IPS-20b (cell line): ENCODE measurements around the gene CUEDC1.

ENCODE experiments used
- H3K27ac ChIP-seq: one replicate; pipeline ENCODE4 v1.5.1; 2013; ENCODE audit warnings: low read length
- H3K27me3 ChIP-seq: 2 replicates; pipeline ENCODE4 v1.6.1; 2013; ENCODE audit warnings: mild to moderate bottlenecking, low read length, inconsistent platforms; ENCODE audit not compliant: insufficient read depth
- H3K36me3 ChIP-seq: 2 replicates; pipeline ENCODE4 v1.6.1; 2013; ENCODE audit warnings: low read depth, mild to moderate bottlenecking, inconsistent platforms, low read length, moderate library complexity; ENCODE audit not compliant: insufficient read depth
- H3K4me1 ChIP-seq: 2 replicates; pipeline ENCODE4 v1.6.1; 2013; ENCODE audit warnings: mild to moderate bottlenecking, control low read depth, inconsistent platforms, low read length, moderate library complexity; ENCODE audit not compliant: insufficient read depth
- H3K4me3 ChIP-seq: 2 replicates; pipeline ENCODE4 v1.5.1; 2013; ENCODE audit warnings: mild to moderate bottlenecking, low read length, inconsistent platforms
- H3K9ac ChIP-seq: 2 replicates; pipeline ENCODE4 v1.6.1; 2013; ENCODE audit warnings: low read depth, mild to moderate bottlenecking, inconsistent platforms, low read length, moderate library complexity
- H3K9me3 ChIP-seq: 2 replicates; pipeline ENCODE4 v1.6.1; 2013; ENCODE audit warnings: mild to moderate bottlenecking, low read depth, low read length, inconsistent platforms; ENCODE audit not compliant: insufficient read depth

Gene CUEDC1

GRCh38 chr17:57953705-57954396 lies 1.4 kb downstream of the CUEDC1 start:
- Histone ChIP-seq H3K9ac (peak overlapping the region; percentile 68; the same call in 1 of the 2 replicates), H3K27ac (no peak overlapping the region), H3K36me3 (no peaks in the 10 kb centered on the region), H3K9me3 (no peaks in the 10 kb centered on the region), H3K4me1 (peaks cover 21% of the 10 kb centered on the region), H3K4me3 (peak overlapping the region; percentile 68), H3K27me3 (peaks cover 43% of the 10 kb centered on the region)

- H3K9me3 ChIP-seq = no peaks in the 10 kb centered on the region
- H3K27me3 ChIP-seq = peaks cover 43% of the 10 kb centered on the region
- no peaks in the 10 kb centered on the region for H3K36me3 ChIP-seq
- no peak overlapping the region for H3K27ac ChIP-seq
- H3K4me3 ChIP-seq = no peak overlapping the region
- peaks cover 26% of the 10 kb centered on the region for H3K4me1 ChIP-seq
- H3K9ac ChIP-seq = no peak overlapping the region
Measured at GRCh38 chr17:57953219-57953618, 2.0 kb downstream of the CUEDC1 start.

GRCh38 chr17:57949649-57950048 lies 5.6 kb downstream of the CUEDC1 start:
- Histone ChIP-seq H3K27ac (no peak overlapping the region), H3K4me3 (no peak overlapping the region), H3K36me3 (no peaks in the 10 kb centered on the region), H3K4me1 (peaks cover 35% of the 10 kb centered on the region), H3K27me3 (peaks cover 17% of the 10 kb centered on the region), H3K9me3 (no peaks in the 10 kb centered on the region), H3K9ac (no peak overlapping the region)

DNA sequence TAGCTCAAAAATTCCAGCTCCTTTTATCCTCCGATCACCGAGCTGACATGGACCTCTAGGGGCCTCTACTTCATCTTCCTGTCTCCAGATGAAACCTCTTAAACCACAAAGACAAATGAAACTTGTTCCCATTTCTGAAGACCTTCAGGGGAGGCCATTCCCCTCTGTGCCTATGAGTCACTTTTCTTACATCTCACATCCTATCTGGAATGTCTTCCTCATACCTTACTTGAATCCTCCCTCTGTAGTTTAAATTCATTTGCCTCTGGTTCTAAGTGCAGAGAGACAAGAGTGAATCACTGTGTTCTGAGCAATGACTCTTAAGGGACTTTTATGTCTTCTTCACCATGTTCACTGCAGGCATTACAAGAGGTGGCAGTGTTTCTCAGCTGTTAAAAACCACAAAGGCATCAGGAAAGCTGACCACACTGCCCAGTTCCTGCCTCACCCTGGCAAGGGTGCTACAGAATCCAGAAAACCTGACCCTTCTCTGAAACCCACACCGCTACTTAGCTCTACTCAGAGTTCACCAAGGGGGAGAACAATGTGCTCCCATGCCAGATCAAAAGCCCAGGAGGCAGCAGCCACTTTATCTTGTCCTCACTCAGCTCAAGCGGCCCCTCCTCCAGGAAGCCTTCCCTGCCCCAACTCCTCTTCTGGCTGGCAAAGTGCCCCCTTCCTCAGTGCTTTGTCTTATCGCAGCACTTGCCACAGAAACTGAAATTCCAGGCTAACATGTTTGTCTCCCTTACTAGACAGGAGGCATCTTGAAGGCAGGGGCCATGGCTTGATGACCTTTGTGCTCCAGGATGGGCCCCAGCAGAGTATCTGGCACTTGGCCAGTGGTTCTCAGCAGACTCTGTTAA lies 6.4 kb downstream of the CUEDC1 start:
- H3K27ac ChIP-seq = no peak overlapping the region
- H3K4me1 ChIP-seq = peaks cover 30% of the 10 kb centered on the region
- no peak overlapping the region for H3K4me3 ChIP-seq
- H3K9me3 ChIP-seq = no peaks in the 10 kb centered on the region
- H3K9ac ChIP-seq = no peak overlapping the region
- no peaks in the 10 kb centered on the region for H3K36me3 ChIP-seq
- peaks cover 11% of the 10 kb centered on the region for H3K27me3 ChIP-seq

DNA sequence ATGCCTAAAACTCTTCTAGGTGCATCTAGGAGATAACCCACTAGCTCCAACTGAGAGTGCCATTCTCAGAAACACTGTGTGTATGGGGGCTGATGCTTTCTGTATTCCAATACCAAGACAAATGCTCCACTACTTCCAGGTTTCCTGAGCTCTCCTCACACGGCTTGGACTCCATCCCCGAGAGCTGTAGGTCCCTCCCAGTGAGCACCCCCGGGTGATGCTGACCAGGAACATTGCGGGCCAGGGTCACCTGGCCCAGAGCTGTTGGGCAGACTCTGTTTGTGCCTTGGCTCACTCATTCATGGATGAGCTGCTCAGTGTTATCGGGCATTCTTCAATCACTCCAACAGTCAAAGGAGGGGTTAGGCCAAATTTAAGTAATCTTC lies 7.0 kb downstream of the CUEDC1 start:
- H3K27ac ChIP-seq = no peak overlapping the region
- H3K4me3 ChIP-seq = no peak overlapping the region
- no peak overlapping the region for H3K9ac ChIP-seq
- H3K36me3 ChIP-seq = no peaks in the 10 kb centered on the region
- peaks cover 5% of the 10 kb centered on the region for H3K27me3 ChIP-seq
- peaks cover 29% of the 10 kb centered on the region for H3K4me1 ChIP-seq
- no peaks in the 10 kb centered on the region for H3K9me3 ChIP-seq

- peak overlapping the region; percentile 26; the same call in 1 of the 2 replicates for H3K9ac ChIP-seq
- no peaks in the 10 kb centered on the region for H3K9me3 ChIP-seq
- H3K4me1 ChIP-seq = peaks cover 26% of the 10 kb centered on the region
- no peak overlapping the region for H3K27ac ChIP-seq
- no peak overlapping the region for H3K4me3 ChIP-seq
- H3K27me3 ChIP-seq = no peaks in the 10 kb centered on the region
- H3K36me3 ChIP-seq = no peaks in the 10 kb centered on the region
Measured at GRCh38 chr17:57947369-57947768, 7.8 kb downstream of the CUEDC1 start.

- H3K9me3 ChIP-seq = no peaks in the 10 kb centered on the region
- H3K4me1 ChIP-seq = peaks cover 26% of the 10 kb centered on the region
- H3K4me3 ChIP-seq = no peak overlapping the region
- H3K36me3 ChIP-seq = no peaks in the 10 kb centered on the region
- H3K27ac ChIP-seq = no peak overlapping the region
- no peaks in the 10 kb centered on the region for H3K27me3 ChIP-seq
- peak overlapping the region; percentile 26; the same call in 1 of the 2 replicates for H3K9ac ChIP-seq
Measured at GRCh38 chr17:57946798-57947358, 8.3 kb downstream of the CUEDC1 start.

DNA sequence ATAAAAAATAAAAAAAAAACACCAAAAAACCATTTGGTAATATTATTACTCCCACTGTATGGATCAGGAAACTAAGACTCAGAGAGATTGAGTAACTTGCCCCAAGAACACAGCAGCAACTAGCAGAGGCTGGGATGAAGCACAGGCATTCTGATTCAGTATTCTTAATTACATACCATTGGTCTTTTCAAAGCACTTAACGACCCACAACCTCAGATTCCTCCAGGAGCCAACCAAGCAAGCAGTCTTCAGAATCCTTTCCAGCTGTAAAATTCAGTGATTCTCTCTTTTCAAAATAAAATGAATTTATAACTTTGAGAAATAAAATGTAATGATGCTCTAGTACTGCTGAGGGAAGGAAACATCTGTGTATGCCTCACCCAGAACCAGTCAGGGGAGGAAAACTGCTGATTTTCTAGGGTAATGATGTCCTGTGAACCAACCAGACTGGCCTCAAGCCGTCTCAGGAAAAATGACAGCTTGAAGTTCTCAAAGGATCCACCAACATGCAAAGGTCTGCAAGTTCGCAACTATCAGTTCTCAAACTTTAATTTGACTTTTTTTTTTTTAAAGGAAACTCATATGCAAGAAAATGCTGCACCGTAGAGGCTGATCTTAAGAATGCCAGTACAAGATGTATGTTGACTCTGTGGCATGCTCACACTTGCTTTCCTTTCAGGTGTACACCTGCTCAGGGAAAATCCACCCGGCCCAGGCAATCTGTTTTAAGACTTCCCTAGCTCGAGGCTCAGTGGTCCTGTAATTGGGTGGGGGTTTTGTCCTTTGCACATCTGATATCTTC lies 9.0 kb downstream of the CUEDC1 start:
- no peak overlapping the region for H3K9ac ChIP-seq
- no peaks in the 10 kb centered on the region for H3K9me3 ChIP-seq
- peaks cover 26% of the 10 kb centered on the region for H3K4me1 ChIP-seq
- H3K27me3 ChIP-seq = no peaks in the 10 kb centered on the region
- H3K27ac ChIP-seq = no peak overlapping the region
- H3K4me3 ChIP-seq = no peak overlapping the region
- H3K36me3 ChIP-seq = no peaks in the 10 kb centered on the region

- Histone ChIP-seq H3K4me1 (peaks cover 28% of the 10 kb centered on the region), H3K9ac (no peak overlapping the region), H3K4me3 (no peak overlapping the region), H3K27ac (no peak overlapping the region), H3K27me3 (no peaks in the 10 kb centered on the region), H3K36me3 (no peaks in the 10 kb centered on the region), H3K9me3 (no peaks in the 10 kb centered on the region)
Measured at GRCh38 chr17:57944908-57945307, 10.3 kb downstream of the CUEDC1 start.

DNA sequence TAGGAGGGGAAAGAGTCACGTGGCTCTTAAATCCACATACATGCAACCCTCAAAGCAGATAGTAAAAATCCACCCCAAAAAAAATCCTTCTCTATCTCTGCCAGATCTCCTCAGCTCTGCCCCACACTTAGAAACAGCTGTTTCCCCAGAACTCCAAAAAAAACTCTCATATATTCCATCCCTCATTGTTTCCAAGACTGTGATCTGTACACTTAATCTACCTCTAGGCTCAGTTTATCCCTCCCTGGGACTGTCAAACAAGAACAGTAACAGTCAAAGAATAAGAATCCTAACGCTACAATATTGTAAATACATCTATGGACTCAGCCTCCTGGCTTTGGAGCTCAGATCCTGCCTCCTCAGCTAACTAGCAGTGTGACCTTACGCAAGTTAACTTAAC lies 11.6 kb downstream of the CUEDC1 start:
- Histone ChIP-seq H3K27me3 (no peaks in the 10 kb centered on the region), H3K4me1 (peaks cover 24% of the 10 kb centered on the region), H3K27ac (no peak overlapping the region)

DNA sequence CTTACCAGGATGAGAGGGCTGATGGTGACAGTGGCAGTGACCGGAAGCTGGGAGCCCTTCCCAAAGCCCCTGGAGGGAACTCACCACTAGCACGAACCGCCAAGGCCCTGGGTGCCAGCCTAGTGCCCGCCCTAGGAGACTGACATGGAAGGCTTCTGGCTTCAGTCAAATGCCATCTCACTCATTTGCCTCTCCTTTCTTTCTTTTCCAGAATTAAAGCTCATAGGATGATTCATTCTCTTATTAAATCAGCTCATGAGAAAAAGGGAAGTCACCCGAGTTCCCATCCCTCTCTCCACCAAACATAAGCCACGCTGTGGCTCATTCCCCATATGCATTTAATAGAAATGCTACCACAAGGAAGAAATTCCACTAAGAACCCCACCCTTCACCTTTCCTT lies 12.1 kb downstream of the CUEDC1 start:
- no peaks in the 10 kb centered on the region for H3K9me3 ChIP-seq
- H3K4me1 ChIP-seq = peaks cover 20% of the 10 kb centered on the region
- no peaks in the 10 kb centered on the region for H3K27me3 ChIP-seq
- no peak overlapping the region for H3K4me3 ChIP-seq
- no peaks in the 10 kb centered on the region for H3K36me3 ChIP-seq
- H3K9ac ChIP-seq = no peak overlapping the region
- no peak overlapping the region for H3K27ac ChIP-seq

More for the DNA sequence above, 11.6 kb downstream of the CUEDC1 start:
- Histone ChIP-seq H3K4me3 (no peak overlapping the region), H3K9ac (no peak overlapping the region), H3K36me3 (no peaks in the 10 kb centered on the region), H3K9me3 (no peaks in the 10 kb centered on the region)
